Neutrophil (primary cell): ENCODE results near the gene CMTM7.

Source experiments
- H3K27ac ChIP-seq: fragments of 200-600 bp; sonication (generic); 2 replicates; pipeline ENCODE4 v1.5.1; 2016; ENCODE audit warnings: mild to moderate bottlenecking, moderate library complexity
- H3K27me3 ChIP-seq: fragments of 200-600 bp; sonication (generic); 2 replicates; pipeline ENCODE4 v1.6.0; 2016; ENCODE audit warnings: mild to moderate bottlenecking
- H3K36me3 ChIP-seq: fragments of 200-600 bp; sonication (generic); 2 replicates; pipeline ENCODE4 v1.5.1; 2017
- H3K4me1 ChIP-seq, 2 experiments: fragments of 200-600 bp in 1 of 2; sonication (generic) in 1 of 2; 1 replicate in 1 of 2; 2 replicates in 1 of 2; pipeline versions ENCODE4 v1.5.1 to v1.6.1; 2013 to 2016; ENCODE audit warnings: low read depth in 1 of 2, low read length in 1 of 2, mild to moderate bottlenecking in 1 of 2, moderate library complexity in 1 of 2; ENCODE audit not compliant: control insufficient read depth in 1 of 2, insufficient read depth in 1 of 2
- H3K4me3 ChIP-seq, 2 experiments: fragments of 200-600 bp in 1 of 2; sonication (generic) in 1 of 2; 1 replicate in 1 of 2; 2 replicates in 1 of 2; pipeline ENCODE4 v1.5.1; 2013 to 2016; ENCODE audit warnings: low read depth in 1 of 2, low read length in 1 of 2, mild to moderate bottlenecking in 1 of 2, moderate library complexity in 1 of 2
- H3K9me3 ChIP-seq: fragments of 200-600 bp; sonication (generic); 2 replicates; pipeline ENCODE4 v1.5.1; 2016
- CTCF ChIP-seq: fragments of 200-600 bp; sonication (generic); IDR thresholded peaks from 2 replicates; pipeline ENCODE4 v1.5.1; 2016; ENCODE audit warnings: antibody characterized with exemption

CMTM7 gene

GRCh38 chr3:32423534-32423933 lies 31.9 kb downstream of the CMTM7 start:
- Histone ChIP-seq H3K27ac (peak overlapping the region; percentile 78), H3K9me3 (no peaks in the 10 kb centered on the region), H3K36me3 (no peaks in the 10 kb centered on the region), H3K27me3 (no peaks in the 10 kb centered on the region), H3K4me1 (peaks cover 73 to 81% of the 10 kb centered on the region in 2 experiments), H3K4me3 (peak overlapping the region in 1 of 2 experiments; percentile 11)
- TF ChIP-seq CTCF: no peak

GRCh38 chr3:32423956-32424557 lies 32.4 kb downstream of the CMTM7 start:
- Histone ChIP-seq H3K27ac (peak overlapping the region; percentile 78), H3K4me1 (peaks cover 77 to 87% of the 10 kb centered on the region in 2 experiments)

GRCh38 chr3:32424581-32425250 lies 33.1 kb downstream of the CMTM7 start:
- H3K9me3 ChIP-seq: no peaks in the 10 kb centered on the region
- no peak for TF ChIP-seq CTCF
- H3K36me3 ChIP-seq: no peaks in the 10 kb centered on the region
- H3K27ac ChIP-seq: peak overlapping the region; percentile 78
- H3K27me3 ChIP-seq: no peaks in the 10 kb centered on the region
- peaks cover 75 to 81% of the 10 kb centered on the region in 2 experiments for H3K4me1 ChIP-seq
- peak overlapping the region in 1 of 2 experiments; percentile 11 for H3K4me3 ChIP-seq

More at GRCh38 chr3:32423956-32424557, 32.4 kb downstream of the CMTM7 start:
- Histone ChIP-seq H3K27me3 (no peaks in the 10 kb centered on the region), H3K9me3 (no peaks in the 10 kb centered on the region), H3K4me3 (peak overlapping the region in 1 of 2 experiments; percentile 11), H3K36me3 (no peaks in the 10 kb centered on the region)
- TF ChIP-seq CTCF: no peak

GRCh38 chr3:32428092-32429068 lies 36.7 kb downstream of the CMTM7 start:
- Histone ChIP-seq H3K27ac (peak overlapping the region; percentile 69), H3K4me3 (no peak overlapping the region)

More at GRCh38 chr3:32428092-32429068, 36.7 kb downstream of the CMTM7 start:
- Histone ChIP-seq H3K27me3 (no peaks in the 10 kb centered on the region), H3K4me1 (peaks cover 64 to 78% of the 10 kb centered on the region in 2 experiments), H3K9me3 (no peaks in the 10 kb centered on the region), H3K36me3 (no peaks in the 10 kb centered on the region)
- no peak for TF ChIP-seq CTCF
